ENCODE results near the gene CTBP1. TPM values are rescaled to one million over a fixed set of nuclear protein-coding genes. Genes with fewer than 3 reads are reported as not detected.

CTBP1 gene
- total and polyA plus RNA-seq, 4 experiments from 2014 or later = 39.3 to 195 (median 132) TPM

DNA sequence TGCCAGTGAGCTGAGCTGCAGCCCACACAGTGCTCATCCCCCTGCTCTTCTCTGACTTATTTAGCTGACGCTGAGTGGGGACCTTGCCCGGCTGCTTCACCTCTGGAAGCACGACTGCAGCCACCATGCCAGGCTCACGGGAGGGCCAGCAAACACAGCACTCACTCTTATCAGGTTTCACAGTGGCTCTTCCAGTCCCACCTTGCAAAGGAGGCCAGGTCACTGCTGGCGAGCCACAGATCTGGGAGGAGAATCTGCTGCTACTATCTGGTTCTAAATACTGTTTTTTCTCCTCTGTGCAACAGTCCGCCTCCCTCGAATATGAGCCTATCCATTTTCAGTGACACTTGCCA, 69.9 kb downstream of the CTBP1 start:
- H3K36me3 ChIP-seq (ENCODE audit: insufficient read depth, low read length) = no peaks in the 10 kb centered on the region
- peak overlapping the region in 2 of 7 donors; percentile 37 to 60 for H3K27ac Mint-ChIP-seq
- no peak overlapping the region for H3K4me3 ChIP-seq (ENCODE audit: low read length in 2 of 2)
- no peak overlapping the region for H3K27ac ChIP-seq (ENCODE audit: low read depth, low read length)
- H3K4me1 ChIP-seq (ENCODE audit: insufficient read depth, low read length) = peaks cover 6% of the 10 kb centered on the region
- no peak overlapping the region for H3K4me3 Mint-ChIP-seq
- peaks cover 7 to 13% (median 8%) of the 10 kb centered on the region in 4 donors for H3K4me1 Mint-ChIP-seq
- H3K27me3 Mint-ChIP-seq = peaks cover 0 to 8% of the 10 kb centered on the region in 2 donors
- no peaks in the 10 kb centered on the region for H3K27me3 ChIP-seq (ENCODE audit: insufficient read depth, low read length)
- peaks cover 0 to 7% of the 10 kb centered on the region in 2 donors for H3K9me3 ChIP-seq (ENCODE audit: control insufficient read depth in 1 of 2, low read length in 2 of 2)
- POLR2A ChIA-PET (ENCODE audit: partially characterized antibody) = interaction anchor here (0.7 kb wide), 1 partner anchor 11 kb away, joined by 3 read pairs; no protein-coding TSS in a partner anchor
- H3K36me3 Mint-ChIP-seq = peaks cover 4 to 27% of the 10 kb centered on the region in 2 donors
- DNase-seq = no peak
- peaks cover 2 to 19% (median 16%) of the 10 kb centered on the region in 8 donors for H3K9me3 Mint-ChIP-seq
- intact Hi-C loops (cut with micrococcal nuclease) = no loop called here
- CTCF ChIA-PET (ENCODE audit: partially characterized antibody) = interaction anchor here (1.9 kb wide), 1 partner anchor 13 kb away, joined by 5 read pairs; no protein-coding TSS in a partner anchor

DNA sequence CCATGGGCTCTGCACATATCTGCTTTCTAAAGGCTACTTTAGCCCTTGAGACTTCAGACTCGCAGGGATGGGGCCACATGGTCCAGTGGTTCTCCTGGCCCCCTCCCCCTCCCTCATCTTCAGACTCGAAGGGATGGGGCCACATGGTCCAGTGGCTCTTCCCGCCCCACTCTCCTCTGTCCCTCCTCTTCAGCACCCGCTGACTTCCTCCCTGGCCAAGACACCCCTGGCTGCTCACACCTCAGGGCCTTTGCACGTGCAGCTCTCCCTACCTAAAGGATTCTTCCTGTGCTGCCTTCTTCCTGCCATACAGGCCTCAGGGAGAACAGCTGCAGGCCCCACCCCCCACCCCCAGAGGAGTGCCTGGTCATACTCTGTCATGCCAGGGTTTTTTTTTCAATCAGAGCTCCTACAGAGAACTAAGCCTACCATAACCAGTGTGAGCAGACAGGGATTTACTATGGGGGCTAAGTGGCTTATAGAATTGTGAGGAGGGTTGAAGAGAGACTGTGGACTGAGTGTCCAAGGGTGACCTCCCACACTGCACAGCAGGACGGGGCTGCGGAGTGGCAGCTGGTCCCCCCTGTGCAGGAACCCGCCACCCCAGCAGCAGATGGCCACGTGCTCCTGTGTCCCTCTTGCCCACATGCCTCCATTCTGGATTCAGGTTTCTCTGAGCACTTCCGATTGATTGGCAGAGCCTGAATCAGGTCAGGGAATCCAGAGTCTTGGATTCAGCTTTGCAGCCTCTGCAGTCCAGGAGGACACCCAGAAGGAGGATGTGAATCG, 70.4 kb downstream of the CTBP1 start:
- peaks cover under 1% of the 10 kb centered on the region for H3K4me1 ChIP-seq (ENCODE audit: insufficient read depth, low read length)
- ChIA-PET POLR2A (ENCODE audit: partially characterized antibody) (interaction anchor here (0.7 kb wide), 1 partner anchor 11 kb away, joined by 3 read pairs; no protein-coding TSS in a partner anchor), CTCF (ENCODE audit: partially characterized antibody) (interaction anchor here (1.9 kb wide), 1 partner anchor 12 kb away, joined by 5 read pairs; no protein-coding TSS in a partner anchor)
- H3K4me3 ChIP-seq (ENCODE audit: low read length in 2 of 2) = no peak overlapping the region
- Mint-ChIP-seq H3K4me1 (peaks cover 7 to 14% (median 7%) of the 10 kb centered on the region in 4 donors), H3K4me3 (no peak overlapping the region), H3K27ac (no peak overlapping the region), H3K27me3 (peaks cover 2 to 8% of the 10 kb centered on the region in 2 donors), H3K36me3 (peaks cover 4 to 27% of the 10 kb centered on the region in 2 donors), H3K9me3 (peaks cover 2 to 19% (median 16%) of the 10 kb centered on the region in 8 donors)
- no peak for DNase-seq
- peaks cover 1% of the 10 kb centered on the region for H3K27me3 ChIP-seq (ENCODE audit: insufficient read depth, low read length)
- H3K27ac ChIP-seq (ENCODE audit: low read depth, low read length) = no peak overlapping the region
- intact Hi-C loops (cut with micrococcal nuclease) = no loop called here
- no peaks in the 10 kb centered on the region for H3K36me3 ChIP-seq (ENCODE audit: insufficient read depth, low read length)
- peaks cover 0 to 7% of the 10 kb centered on the region in 2 donors for H3K9me3 ChIP-seq (ENCODE audit: control insufficient read depth in 1 of 2, low read length in 2 of 2)

DNA sequence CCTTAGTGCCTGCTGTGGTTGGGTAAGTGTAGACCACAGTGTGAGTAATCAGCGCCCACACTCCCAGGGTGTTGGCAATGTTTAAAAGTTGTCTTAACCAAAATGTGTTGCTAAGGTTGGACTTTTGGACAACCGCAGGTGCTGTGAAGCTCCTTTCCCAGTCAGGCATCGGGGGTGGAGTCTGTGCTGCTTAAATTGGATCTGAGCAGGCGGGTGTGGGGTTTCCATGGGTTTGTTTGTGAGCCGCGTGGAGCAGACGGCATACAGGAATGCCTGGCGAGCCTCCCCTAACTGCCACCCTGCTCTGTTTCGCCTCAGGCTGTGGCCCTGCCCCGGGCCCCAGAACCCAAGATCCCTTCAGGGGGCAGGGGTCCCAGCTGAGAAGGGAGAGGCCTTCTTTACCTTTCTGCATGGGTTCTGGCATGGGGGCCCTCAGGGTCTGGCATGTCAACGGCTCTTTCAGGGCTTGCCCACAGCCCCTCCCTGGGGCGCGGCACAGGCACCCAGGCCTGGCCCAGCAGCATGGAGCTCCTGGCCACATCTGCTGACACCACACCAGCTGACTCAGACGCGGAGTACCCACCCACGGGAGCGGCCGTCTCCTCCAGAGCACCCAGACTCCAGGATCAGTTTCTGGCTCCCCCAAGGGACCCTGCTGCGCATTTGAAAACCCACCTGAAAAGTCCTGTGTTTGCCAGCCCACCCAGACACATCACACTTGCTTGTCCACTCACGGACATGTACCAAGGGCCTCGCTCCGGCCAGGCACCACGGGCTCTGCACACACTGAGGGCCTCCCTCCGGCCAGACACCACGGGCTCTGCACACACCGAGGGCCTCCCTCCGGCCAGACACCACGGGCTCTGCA, 71.4 kb downstream of the CTBP1 start:
- no peak overlapping the region for H3K4me3 ChIP-seq (ENCODE audit: low read length in 2 of 2)
- POLR2A ChIA-PET (ENCODE audit: partially characterized antibody) = interaction anchor here (0.7 to 0.8 kb wide), 2 partner anchors 10 kb away, joined by 3 read pairs; no protein-coding TSS in a partner anchor

DNA sequence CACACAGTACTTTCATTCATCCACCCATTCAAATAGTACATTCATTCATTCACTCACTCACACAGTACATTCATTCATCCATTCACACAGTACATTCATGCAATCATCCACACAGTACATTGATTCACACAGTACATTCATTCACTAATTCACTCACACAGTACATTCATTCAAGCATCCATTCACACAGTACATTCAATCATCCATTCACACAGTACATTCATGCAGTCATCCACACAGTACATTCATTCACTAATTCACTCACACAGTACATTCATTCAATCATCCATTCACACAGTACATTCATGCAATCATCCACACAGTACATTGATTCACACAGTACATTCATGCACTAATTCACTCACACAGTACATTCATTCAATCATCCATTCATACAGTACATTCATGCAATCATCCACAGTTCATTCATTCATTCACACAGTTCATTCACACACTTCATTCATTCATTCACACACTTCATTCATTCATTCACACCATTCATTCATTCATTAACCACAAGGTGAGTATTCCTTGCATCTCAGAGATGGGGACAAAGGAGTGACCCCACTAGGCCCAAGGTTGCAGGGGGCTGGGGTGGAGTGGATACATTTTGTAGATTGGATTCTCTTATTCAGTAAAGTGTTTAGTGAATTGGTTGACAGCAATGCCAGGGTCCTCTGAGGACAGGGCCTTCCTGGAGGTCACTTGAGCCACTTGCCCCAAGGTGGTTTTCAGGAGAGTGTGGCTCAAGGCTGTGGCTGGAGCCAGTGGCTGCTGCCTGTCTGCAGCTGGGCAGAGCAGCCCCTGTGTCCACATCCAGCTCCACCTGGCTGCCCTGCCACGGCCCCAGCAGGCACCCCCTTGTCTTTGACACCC, 72.3 kb downstream of the CTBP1 start:
- Histone ChIP-seq H3K9me3 (ENCODE audit: control insufficient read depth in 1 of 2, low read length in 2 of 2) (peaks cover 0 to 3% of the 10 kb centered on the region in 2 donors), H3K36me3 (ENCODE audit: insufficient read depth, low read length) (no peaks in the 10 kb centered on the region), H3K4me1 (ENCODE audit: insufficient read depth, low read length) (peaks cover 10% of the 10 kb centered on the region), H3K27me3 (ENCODE audit: insufficient read depth, low read length) (peaks cover 7% of the 10 kb centered on the region), H3K27ac (ENCODE audit: low read depth, low read length) (no peak overlapping the region), H3K4me3 (ENCODE audit: low read length in 2 of 2) (no peak overlapping the region)
- Mint-ChIP-seq H3K9me3 (peaks cover 2 to 17% (median 10%) of the 10 kb centered on the region in 8 donors), H3K4me1 (peaks cover 0 to 12% (median 4%) of the 10 kb centered on the region in 4 donors), H3K27me3 (peaks cover 2 to 8% of the 10 kb centered on the region in 2 donors), H3K36me3 (peaks cover 4 to 17% of the 10 kb centered on the region in 2 donors), H3K27ac (peak overlapping the region in 2 of 7 donors; percentile 5 to 36), H3K4me3 (no peak overlapping the region)
- POLR2A ChIA-PET (ENCODE audit: partially characterized antibody) = interaction anchor here (0.7 to 0.8 kb wide), 2 partner anchors 9 to 11 kb away, joined by 3 read pairs; no protein-coding TSS in a partner anchor
- no peak for DNase-seq
- CTCF ChIA-PET (ENCODE audit: partially characterized antibody) = no interaction called here
- intact Hi-C loops (cut with micrococcal nuclease) = no loop called here

More for the DNA sequence above, 71.4 kb downstream of the CTBP1 start:
- Histone ChIP-seq H3K9me3 (ENCODE audit: control insufficient read depth in 1 of 2, low read length in 2 of 2) (peaks cover 0 to 7% of the 10 kb centered on the region in 2 donors), H3K27ac (ENCODE audit: low read depth, low read length) (no peak overlapping the region), H3K36me3 (ENCODE audit: insufficient read depth, low read length) (no peaks in the 10 kb centered on the region), H3K27me3 (ENCODE audit: insufficient read depth, low read length) (peaks cover 7% of the 10 kb centered on the region), H3K4me1 (ENCODE audit: insufficient read depth, low read length) (peaks cover 1% of the 10 kb centered on the region)
- intact Hi-C loops (cut with micrococcal nuclease) = no loop called here
- Mint-ChIP-seq H3K4me1 (peaks cover 3 to 14% (median 6%) of the 10 kb centered on the region in 4 donors), H3K27me3 (peaks cover 2 to 8% of the 10 kb centered on the region in 2 donors), H3K36me3 (peaks cover 4 to 25% of the 10 kb centered on the region in 2 donors), H3K9me3 (peaks cover 2 to 18% (median 16%) of the 10 kb centered on the region in 8 donors), H3K27ac (no peak overlapping the region), H3K4me3 (peak overlapping the region in 2 of 8 donors; percentile 26 to 48)
- CTCF ChIA-PET (ENCODE audit: partially characterized antibody) = no interaction called here
- peak in 2 of 5 donors; percentile 22 to 35 for DNase-seq

DNA sequence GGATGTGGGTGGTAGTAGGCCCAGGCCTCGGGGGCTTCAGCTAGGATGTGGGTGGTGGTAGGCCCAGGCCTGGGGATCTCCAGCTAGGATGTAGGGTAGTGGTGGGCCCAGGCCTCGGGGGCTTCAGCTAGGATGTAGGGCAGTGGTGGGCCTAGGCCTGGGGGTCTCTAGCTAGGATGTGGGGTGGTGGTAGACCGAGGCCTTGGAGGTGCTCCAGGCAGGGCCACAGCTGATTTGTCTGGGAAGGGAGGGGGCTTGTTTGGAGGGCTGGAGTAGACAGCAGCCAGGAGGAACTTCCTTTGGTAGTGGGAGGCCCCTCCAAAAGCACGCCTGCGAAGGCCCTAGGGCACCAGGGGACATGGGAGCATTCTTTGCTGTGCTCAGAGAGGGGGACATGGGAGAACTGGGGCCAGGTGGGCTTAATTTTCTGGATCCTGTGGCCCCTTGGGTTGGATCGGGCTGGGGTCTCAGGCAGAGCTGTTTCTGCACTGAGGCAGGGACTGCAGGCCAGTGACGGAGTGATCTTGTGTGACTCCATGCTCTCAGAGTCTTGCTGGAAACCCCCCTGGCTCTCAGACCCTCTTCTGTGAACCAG, 73.2 kb downstream of the CTBP1 start:
- Mint-ChIP-seq H3K4me1 (peaks cover 0 to 17% (median 4%) of the 10 kb centered on the region in 4 donors), H3K4me3 (no peak overlapping the region), H3K9me3 (peaks cover 2 to 11% (median 5%) of the 10 kb centered on the region in 8 donors), H3K27ac (no peak overlapping the region), H3K27me3 (peaks cover 2 to 8% of the 10 kb centered on the region in 2 donors), H3K36me3 (peaks cover 4 to 11% of the 10 kb centered on the region in 2 donors)
- no peaks in the 10 kb centered on the region for H3K36me3 ChIP-seq (ENCODE audit: insufficient read depth, low read length)
- intact Hi-C loops (cut with micrococcal nuclease) = no loop called here
- H3K4me1 ChIP-seq (ENCODE audit: insufficient read depth, low read length) = peaks cover 15% of the 10 kb centered on the region
- no peak overlapping the region for H3K27ac ChIP-seq (ENCODE audit: low read depth, low read length)
- POLR2A ChIA-PET (ENCODE audit: partially characterized antibody) = interaction anchor here (0.7 kb wide), 1 partner anchor 25 kb away, joined by 3 read pairs; no protein-coding TSS in a partner anchor
- H3K4me3 ChIP-seq (ENCODE audit: low read length in 2 of 2) = no peak overlapping the region
- no peaks in the 10 kb centered on the region for H3K9me3 ChIP-seq (ENCODE audit: control insufficient read depth in 1 of 2, low read length in 2 of 2)
- DNase-seq = no peak
- H3K27me3 ChIP-seq (ENCODE audit: insufficient read depth, low read length) = peaks cover 9% of the 10 kb centered on the region
- CTCF ChIA-PET (ENCODE audit: partially characterized antibody) = interaction anchor here (0.6 kb wide), 1 partner anchor 100 kb away, joined by 3 read pairs; no protein-coding TSS in a partner anchor
